CD4-positive, alpha-beta T cell (primary cell): Measurements from ENCODE around the gene LRRK2. TPM values are rescaled to one million over a fixed set of nuclear protein-coding genes. Genes with fewer than 3 reads are reported as not detected.

Experiments
- ATAC-seq: fragments of 200-7000 bp; cut with Tn5 transposase; one replicate; pipeline ENCODE4 v1.10.0; 2022; ENCODE audit warnings: mild to moderate bottlenecking; ENCODE audit not compliant: poor library complexity
- CTCF ChIA-PET: fragments of 350-600 bp; sonication (Branson Sonifier 250); formaldehyde crosslinking; loops from one replicate; lab custom pipeline; 2021; ENCODE audit warnings: antibody characterized with exemption, inconsistent platforms; lab: Charles Lee
- POLR2A ChIA-PET: fragments of 350-600 bp; sonication (Branson Sonifier 250); formaldehyde crosslinking; loops from one replicate; lab custom pipeline; 2021; ENCODE audit warnings: antibody characterized with exemption, inconsistent platforms; lab: Charles Lee
- DNase-seq, 14 experiments: peaks; one replicate each; pipeline ENCODE4 v3.0.0-alpha.2; 2013 to 2020; ENCODE audit warnings: mixed read lengths in 2 of 14
- H3K27ac ChIP-seq, 2 donors: one replicate each; pipeline versions ENCODE4 v1.5.1 to v1.7.0; 2013; ENCODE audit warnings: low read length in 2 of 2, low read depth in 1 of 2, mild to moderate bottlenecking in 1 of 2
- H3K27me3 ChIP-seq, 2 experiments: 1 replicate in 1 of 2; 2 replicates in 1 of 2; pipeline versions ENCODE4 v1.6.1 to v1.7.0; 2013; ENCODE audit warnings: low read length in 2 of 2, control low read depth in 1 of 2, mild to moderate bottlenecking in 1 of 2, moderate library complexity in 1 of 2; ENCODE audit not compliant: insufficient read depth in 2 of 2, control insufficient read depth in 1 of 2
- H3K36me3 ChIP-seq: one replicate; pipeline ENCODE4 v1.6.1; 2013; ENCODE audit warnings: low read length, control low read depth; ENCODE audit not compliant: insufficient read depth
- H3K4me1 ChIP-seq: one replicate; pipeline ENCODE4 v1.6.1; 2013; ENCODE audit warnings: low read length, control low read depth; ENCODE audit not compliant: insufficient read depth
- H3K4me3 ChIP-seq: one replicate; pipeline ENCODE4 v1.5.1; 2013; ENCODE audit warnings: mild to moderate bottlenecking, low read length, moderate library complexity
- H3K9me3 ChIP-seq, 2 experiments: 1 replicate in 1 of 2; 2 replicates in 1 of 2; pipeline versions ENCODE4 v1.6.1 to v1.7.0; 2013; ENCODE audit warnings: low read length in 2 of 2, mild to moderate bottlenecking in 2 of 2, control low read depth in 1 of 2, moderate library complexity in 1 of 2; ENCODE audit not compliant: control insufficient read depth in 1 of 2, insufficient read depth in 1 of 2
- H3K27ac Mint-ChIP-seq: one replicate; pipeline ENCODE4 v1.8.0; 2020; ENCODE audit warnings: mixed read lengths
- H3K27me3 Mint-ChIP-seq: one replicate; pipeline ENCODE4 v1.8.0; 2021; ENCODE audit warnings: mixed read lengths
- H3K36me3 Mint-ChIP-seq: one replicate; pipeline ENCODE4 v1.8.0; 2021; ENCODE audit warnings: low read depth, mixed read lengths
- H3K4me1 Mint-ChIP-seq: one replicate; pipeline ENCODE4 v1.8.0; 2021; ENCODE audit warnings: low read depth, mixed read lengths
- H3K4me3 Mint-ChIP-seq: one replicate; pipeline ENCODE4 v1.8.0; 2020; ENCODE audit warnings: mild to moderate bottlenecking, mixed read lengths
- H3K9me3 Mint-ChIP-seq: one replicate; pipeline ENCODE4 v1.8.0; 2020; ENCODE audit warnings: mixed read lengths
- intact Hi-C, 2 experiments: fragments of 100-400 bp; cut with DNase I in 1 of 2; cut with micrococcal nuclease in 1 of 2; formaldehyde crosslinking; loops; one replicate each; pipeline versions ENCODE4 v1.15.1 to v1.9.0; 2023 to 2025; cut with DNase I, micrococcal nuclease
- total RNA-seq, 174 experiments: library from RNA in 2 of 174; stranded (reverse) in 2 of 174; gene quantifications; one replicate each; pipeline ENCODE4 v1.2.3 and lab custom pipeline; 2021 to 2026
- TF ChIP-seq, protein P1 (sequence below): fragments of 200-600 bp; IDR thresholded peaks from one replicate; pipeline ENCODE4 v1.8.0; 2022; ENCODE audit warnings: antibody characterized with exemption, mild to moderate bottlenecking

The LRRK2 gene
- total RNA-seq, 2 experiments from 2014 or later = 0.42 to 0.60 TPM

GRCh38 chr12:40198601-40199000 is 26.2 kb upstream of the LRRK2 start:
- POLR2A ChIA-PET = no interaction called here
- no peaks in the 10 kb centered on the region for H3K27me3 ChIP-seq
- TF ChIP-seq, protein P1, sequence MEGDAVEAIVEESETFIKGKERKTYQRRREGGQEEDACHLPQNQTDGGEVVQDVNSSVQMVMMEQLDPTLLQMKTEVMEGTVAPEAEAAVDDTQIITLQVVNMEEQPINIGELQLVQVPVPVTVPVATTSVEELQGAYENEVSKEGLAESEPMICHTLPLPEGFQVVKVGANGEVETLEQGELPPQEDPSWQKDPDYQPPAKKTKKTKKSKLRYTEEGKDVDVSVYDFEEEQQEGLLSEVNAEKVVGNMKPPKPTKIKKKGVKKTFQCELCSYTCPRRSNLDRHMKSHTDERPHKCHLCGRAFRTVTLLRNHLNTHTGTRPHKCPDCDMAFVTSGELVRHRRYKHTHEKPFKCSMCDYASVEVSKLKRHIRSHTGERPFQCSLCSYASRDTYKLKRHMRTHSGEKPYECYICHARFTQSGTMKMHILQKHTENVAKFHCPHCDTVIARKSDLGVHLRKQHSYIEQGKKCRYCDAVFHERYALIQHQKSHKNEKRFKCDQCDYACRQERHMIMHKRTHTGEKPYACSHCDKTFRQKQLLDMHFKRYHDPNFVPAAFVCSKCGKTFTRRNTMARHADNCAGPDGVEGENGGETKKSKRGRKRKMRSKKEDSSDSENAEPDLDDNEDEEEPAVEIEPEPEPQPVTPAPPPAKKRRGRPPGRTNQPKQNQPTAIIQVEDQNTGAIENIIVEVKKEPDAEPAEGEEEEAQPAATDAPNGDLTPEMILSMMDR = no peak
- intact Hi-C loops = no loop called here
- H3K36me3 Mint-ChIP-seq = no peaks in the 10 kb centered on the region
- no peaks in the 10 kb centered on the region for H3K27me3 Mint-ChIP-seq
- H3K36me3 ChIP-seq = no peaks in the 10 kb centered on the region
- H3K27ac Mint-ChIP-seq = no peak overlapping the region
- no peaks in the 10 kb centered on the region for H3K9me3 ChIP-seq
- no peak overlapping the region for H3K4me3 Mint-ChIP-seq
- H3K9me3 Mint-ChIP-seq = no peaks in the 10 kb centered on the region
- no peaks in the 10 kb centered on the region for H3K4me1 ChIP-seq
- CTCF ChIA-PET = no interaction called here
- H3K27ac ChIP-seq = no peak overlapping the region
- no peaks in the 10 kb centered on the region for H3K4me1 Mint-ChIP-seq
- DNase-seq (no peak), ATAC-seq (no peak)
- no peak overlapping the region for H3K4me3 ChIP-seq

DNA sequence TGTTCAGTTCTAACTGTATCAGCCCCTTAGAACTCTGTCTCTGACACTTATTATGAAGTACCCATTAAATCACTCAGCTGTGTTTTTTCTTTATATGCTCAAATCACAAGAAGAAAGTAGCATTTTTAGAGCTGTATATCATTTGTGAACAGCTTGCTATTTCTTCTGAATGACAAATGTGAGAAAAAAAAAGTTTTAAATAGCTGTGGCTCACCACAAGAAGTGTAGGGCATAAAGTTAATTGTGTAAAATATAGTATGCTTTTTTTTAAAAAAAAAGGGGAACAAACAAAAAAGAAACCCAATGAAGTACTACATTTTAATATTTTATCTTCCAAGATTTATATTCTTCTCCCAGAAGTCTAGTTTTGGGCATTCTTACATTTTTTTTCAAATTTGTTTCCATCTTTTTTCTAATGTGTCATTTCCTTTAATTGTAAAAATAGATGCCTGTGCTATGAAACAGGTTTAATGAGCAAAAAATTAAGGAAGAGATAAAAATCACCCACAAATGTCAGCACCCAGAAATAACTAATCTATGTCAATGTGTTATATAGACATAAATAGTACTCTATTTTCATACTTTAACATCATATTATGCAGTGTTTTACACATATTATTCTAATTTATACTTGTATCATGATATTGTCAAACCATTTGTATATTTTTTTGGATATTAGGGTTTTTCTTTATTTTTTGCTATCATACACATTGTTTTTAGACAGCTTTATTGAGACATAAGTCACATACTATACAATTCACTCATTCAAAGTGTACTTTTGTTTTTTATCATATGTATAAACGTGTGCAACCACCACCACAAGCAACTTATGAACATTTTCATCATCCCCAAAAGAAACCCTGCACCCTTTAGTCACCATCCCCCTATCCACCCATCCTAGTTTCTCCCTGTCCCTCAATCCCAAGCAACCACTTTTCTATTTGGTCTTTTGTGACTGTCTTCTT is 22.4 kb upstream of the LRRK2 start:
- Histone ChIP-seq H3K36me3 (no peaks in the 10 kb centered on the region), H3K9me3 (no peaks in the 10 kb centered on the region), H3K4me3 (no peak overlapping the region), H3K27ac (no peak overlapping the region), H3K4me1 (no peaks in the 10 kb centered on the region), H3K27me3 (no peaks in the 10 kb centered on the region)
- no peaks in the 10 kb centered on the region for H3K9me3 Mint-ChIP-seq
- H3K4me3 Mint-ChIP-seq = no peak overlapping the region
- ATAC-seq = no peak
- no peak overlapping the region for H3K27ac Mint-ChIP-seq
- no peaks in the 10 kb centered on the region for H3K4me1 Mint-ChIP-seq
- intact Hi-C loops = no loop called here
- TF ChIP-seq, protein P1 = no peak
- H3K27me3 Mint-ChIP-seq = no peaks in the 10 kb centered on the region
- CTCF ChIA-PET = no interaction called here
- no peaks in the 10 kb centered on the region for H3K36me3 Mint-ChIP-seq
- POLR2A ChIA-PET = no interaction called here
- DNase-seq = no peak

- DNase-seq (no peak), ATAC-seq (no peak)
- intact Hi-C loops = no loop called here
- no peak overlapping the region for H3K4me3 Mint-ChIP-seq
- CTCF ChIA-PET = interaction anchor here (0.7 kb wide), 1 partner anchor 1721 kb away, joined by 3 read pairs; no protein-coding TSS in a partner anchor
- no peak overlapping the region for H3K4me3 ChIP-seq
- H3K27me3 Mint-ChIP-seq = no peaks in the 10 kb centered on the region
- no peak overlapping the region for H3K27ac Mint-ChIP-seq
- H3K4me1 ChIP-seq = no peaks in the 10 kb centered on the region
- no peaks in the 10 kb centered on the region for H3K9me3 ChIP-seq
- POLR2A ChIA-PET = no interaction called here
- no peak overlapping the region for H3K27ac ChIP-seq
- TF ChIP-seq, protein P1 = no peak
- H3K36me3 Mint-ChIP-seq = no peaks in the 10 kb centered on the region
- H3K9me3 Mint-ChIP-seq = no peaks in the 10 kb centered on the region
- H3K36me3 ChIP-seq = no peaks in the 10 kb centered on the region
- no peaks in the 10 kb centered on the region for H3K27me3 ChIP-seq
- no peaks in the 10 kb centered on the region for H3K4me1 Mint-ChIP-seq
Observed at GRCh38 chr12:40203060-40203430, 21.8 kb upstream of the LRRK2 start.
